UCSD-AML1 (cell line): ENCODE measurements around the gene TTLL10.

ENCODE experiments used
- DNase-seq: peaks from one replicate; lab custom pipeline; 2025; ENCODE audit not compliant: unreplicated experiment; lab: John Stamatoyannopoulos, UW

Gene TTLL10

GRCh38 chr1:1157033-1157365 lies 16.7 kb upstream of the TTLL10 start:
- DNase-seq: no peak

- peak; percentile 80 for DNase-seq
Measured at GRCh38 chr1:1157426-1157913, 16.2 kb upstream of the TTLL10 start.

GRCh38 chr1:1157914-1158710 lies 15.6 kb upstream of the TTLL10 start:
- peak; percentile 56 for DNase-seq

GRCh38 chr1:1160281-1160930 lies 13.3 kb upstream of the TTLL10 start:
- no peak for DNase-seq

GRCh38 chr1:1161078-1161682 lies 12.5 kb upstream of the TTLL10 start:
- DNase-seq: no peak

- no peak for DNase-seq
Measured at GRCh38 chr1:1161683-1162079, 12.0 kb upstream of the TTLL10 start.

GRCh38 chr1:1162597-1163537 lies 10.8 kb upstream of the TTLL10 start:
- no peak for DNase-seq

GRCh38 chr1:1163538-1164070 lies 10.1 kb upstream of the TTLL10 start:
- no peak for DNase-seq

GRCh38 chr1:1164361-1164700 lies 9.3 kb upstream of the TTLL10 start:
- no peak for DNase-seq

GRCh38 chr1:1164701-1165451 lies 8.8 kb upstream of the TTLL10 start:
- no peak for DNase-seq

GRCh38 chr1:1165485-1165884 lies 8.2 kb upstream of the TTLL10 start:
- no peak for DNase-seq

- no peak for DNase-seq
Measured at GRCh38 chr1:1165900-1166421, 7.7 kb upstream of the TTLL10 start.

GRCh38 chr1:1166642-1167397 lies 6.9 kb upstream of the TTLL10 start:
- DNase-seq: no peak

- no peak for DNase-seq
Measured at GRCh38 chr1:1167398-1167821, 6.3 kb upstream of the TTLL10 start.

- no peak for DNase-seq
Measured at GRCh38 chr1:1167841-1168450, 5.7 kb upstream of the TTLL10 start.

GRCh38 chr1:1168451-1169411 lies 4.9 kb upstream of the TTLL10 start:
- no peak for DNase-seq

- no peak for DNase-seq
Measured at GRCh38 chr1:1169429-1170214, 4.1 kb upstream of the TTLL10 start.
